ENCODE measurements around the gene ST6GALNAC3.

GRCh38 chr1:76210160-76210559, 135.6 kb downstream of the ST6GALNAC3 start:
- TF ChIP-seq CTCF (IDR thresholded peaks at IDR 0.05) (no peak), POLR2A (IDR thresholded peaks at IDR 0.05) (no peak)

Data from heart left ventricle (tissue), 13 donors.